ENCODE measurements around the gene CACNA1A.
"Not testable (repeated sequence)": the region's sequence is repeated elsewhere in the genome, so short reads cannot be mapped to it uniquely, and the experiment has no call there.

Gene CACNA1A

DNA sequence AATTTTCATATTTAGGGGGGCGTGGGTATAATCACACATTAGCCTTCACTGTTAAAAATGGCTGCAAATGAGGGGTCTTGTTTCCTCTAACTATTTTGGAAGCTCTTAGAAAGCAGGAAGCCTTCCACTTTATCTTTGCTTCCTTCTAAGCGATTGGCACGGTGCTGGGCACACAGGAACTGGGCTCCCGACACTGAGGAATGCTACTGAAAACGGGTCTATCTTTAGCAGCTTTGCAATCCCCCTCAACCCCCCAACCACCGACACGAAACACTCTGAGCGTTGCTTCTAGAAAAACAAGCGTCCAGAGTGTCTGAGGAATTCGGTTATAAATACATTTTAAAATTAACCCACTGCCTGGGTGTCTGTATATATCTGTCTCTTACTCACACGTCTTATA is 143.6 kb downstream of the CACNA1A start:
- FAIRE-seq = no peak

DNA sequence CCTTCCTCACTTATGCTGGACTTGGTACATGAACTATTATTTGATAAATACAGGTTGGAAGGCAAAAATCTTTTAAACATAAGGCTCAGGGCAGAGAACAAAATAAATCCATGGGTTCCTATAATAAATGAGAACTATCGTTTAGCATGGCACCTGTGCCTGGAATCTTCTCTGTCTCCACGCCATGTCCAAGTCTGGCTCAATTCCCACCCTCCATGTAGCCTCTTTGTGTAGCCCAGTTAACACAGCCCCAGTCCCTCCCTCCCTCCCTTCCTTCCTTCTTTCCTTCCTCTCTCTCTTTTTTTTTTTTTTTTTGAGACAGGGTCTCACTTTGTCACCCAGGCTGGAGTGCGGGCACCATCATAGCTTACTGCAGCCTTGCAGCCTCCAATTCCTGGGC is 144.6 kb downstream of the CACNA1A start:
- FAIRE-seq = not testable (repeated sequence)

GRCh38 chr19:13356686-13357280 is 149.5 kb downstream of the CACNA1A start:
- no peak for FAIRE-seq

GRCh38 chr19:13356185-13356584 is 150.1 kb downstream of the CACNA1A start:
- FAIRE-seq = no peak

GRCh38 chr19:13355356-13355755 is 150.9 kb downstream of the CACNA1A start:
- no peak for FAIRE-seq

- FAIRE-seq = no peak
These were observed 152.7 kb downstream of the CACNA1A start for GRCh38 chr19:13353625-13354024.

DNA sequence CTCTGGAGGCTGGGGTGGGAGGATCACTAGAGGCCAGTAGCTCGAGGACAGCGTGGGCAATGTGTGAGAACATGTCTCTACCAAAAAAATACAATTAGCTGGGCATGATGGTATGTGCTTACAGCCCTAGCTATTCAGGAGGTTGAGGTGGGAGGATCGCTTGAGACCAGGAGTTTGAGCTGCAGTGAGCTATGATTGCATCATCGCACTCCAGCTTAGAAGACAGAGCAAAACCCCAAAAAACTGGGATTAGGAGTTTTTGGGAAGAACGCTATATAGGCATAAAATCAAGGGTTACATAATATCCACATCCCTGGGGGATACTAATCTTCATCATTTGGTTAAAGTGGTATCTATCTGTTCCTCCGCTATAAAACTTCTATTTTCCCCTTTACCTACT is 155.5 kb downstream of the CACNA1A start:
- no peak for FAIRE-seq

DNA sequence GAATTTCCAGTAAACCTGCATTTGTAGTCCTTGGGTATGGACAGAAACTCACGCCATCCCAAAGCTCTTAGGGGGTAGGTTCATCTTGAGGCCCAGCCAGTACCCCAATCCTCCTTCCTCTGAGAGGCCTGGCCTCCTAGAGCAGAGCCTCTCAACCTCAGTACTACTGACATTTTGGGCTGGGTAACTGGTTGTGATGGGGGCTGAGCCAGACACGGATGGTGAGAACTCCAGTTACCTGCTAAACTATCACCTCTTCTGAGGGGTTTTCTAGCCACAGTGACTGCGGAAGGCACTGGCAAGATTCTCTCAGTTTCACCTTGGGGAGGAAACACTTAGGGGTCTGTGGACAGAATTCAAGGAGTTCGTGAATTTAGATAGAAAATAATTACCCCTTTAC is 156.2 kb downstream of the CACNA1A start:
- FAIRE-seq = no peak

- FAIRE-seq = no peak
These were observed 158.9 kb downstream of the CACNA1A start for GRCh38 chr19:13347367-13347766.

DNA sequence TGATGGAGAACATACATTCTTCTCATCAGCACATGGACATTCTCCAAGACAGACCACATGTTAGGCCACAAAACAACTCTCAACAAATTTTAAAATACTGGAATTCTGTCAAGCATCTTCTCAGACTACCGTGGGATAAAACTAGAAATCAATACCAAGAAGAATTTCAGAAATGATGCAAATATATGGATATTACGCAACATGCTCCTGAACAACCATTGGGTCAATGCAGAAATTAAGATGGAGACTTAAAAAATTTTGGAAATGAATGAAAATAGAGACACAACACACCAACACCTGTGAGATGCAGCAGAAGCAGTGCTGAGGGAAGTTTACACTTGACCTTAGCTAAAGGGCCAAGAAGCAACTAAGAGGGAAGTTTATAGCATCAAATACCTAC is 162.8 kb downstream of the CACNA1A start:
- FAIRE-seq = no peak

DNA sequence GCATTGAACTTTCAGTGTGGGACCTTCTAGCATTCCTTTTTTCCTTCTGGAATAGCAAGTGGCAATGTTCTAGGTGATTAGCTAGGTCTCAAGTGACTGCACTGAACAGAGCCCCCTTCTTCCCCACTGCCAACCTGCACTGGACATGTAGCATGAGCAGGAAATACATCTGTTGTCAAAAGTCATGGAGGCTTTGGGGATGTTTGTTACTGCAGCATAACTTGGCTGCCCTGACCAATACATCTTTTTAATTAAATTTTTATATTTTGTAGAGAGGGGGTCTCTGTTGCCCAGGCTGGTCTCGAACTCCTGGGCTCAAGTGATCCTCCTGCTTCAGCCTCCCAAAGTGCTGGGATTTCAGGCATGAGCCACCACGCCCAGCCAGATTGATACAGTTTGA is 163.6 kb downstream of the CACNA1A start:
- FAIRE-seq = no peak

DNA sequence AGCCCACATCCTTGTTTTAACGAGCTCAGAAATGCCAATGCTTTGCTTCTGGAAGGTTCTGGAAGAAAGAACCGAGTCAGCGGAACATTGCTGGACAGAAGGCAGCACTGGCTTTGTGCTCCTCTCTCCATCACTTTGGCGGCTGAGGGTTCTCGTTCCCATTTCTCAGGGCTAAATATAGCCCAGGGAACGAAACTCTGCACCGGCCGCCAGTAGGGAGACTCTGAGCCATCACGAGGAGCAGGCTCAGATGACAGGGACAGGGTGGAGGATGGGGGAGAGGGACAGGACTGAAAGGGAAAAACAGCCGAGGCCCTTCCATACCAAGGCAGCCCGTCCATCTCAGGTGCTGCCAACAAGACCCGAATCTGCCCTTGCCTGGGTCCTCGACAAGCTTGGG is 166.4 kb downstream of the CACNA1A start:
- no peak for FAIRE-seq

DNA sequence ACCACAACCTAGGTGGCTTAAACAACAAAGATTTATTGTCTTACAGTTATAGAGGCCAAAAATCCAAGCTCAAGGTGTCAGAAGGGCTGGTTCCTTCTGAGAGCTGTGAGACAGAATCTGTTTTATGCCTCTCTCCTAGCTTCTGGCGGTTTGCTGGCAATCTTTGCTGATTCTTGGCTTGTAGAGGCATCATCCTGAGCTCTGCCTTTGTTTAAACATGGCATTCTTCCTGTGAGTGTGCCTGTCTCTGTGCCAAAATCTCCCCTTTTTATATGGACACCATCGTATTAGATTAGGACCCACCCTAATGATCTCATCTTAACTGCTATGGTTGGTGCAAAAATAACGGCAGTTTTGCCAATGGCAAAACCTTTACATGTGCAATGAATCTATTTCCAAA is 169.1 kb downstream of the CACNA1A start:
- no peak for FAIRE-seq

GRCh38 chr19:13334801-13335481 is 171.3 kb downstream of the CACNA1A start:
- no peak for FAIRE-seq

- no peak for FAIRE-seq
These were observed 176.0 kb downstream of the CACNA1A start for GRCh38 chr19:13330285-13330684.

DNA sequence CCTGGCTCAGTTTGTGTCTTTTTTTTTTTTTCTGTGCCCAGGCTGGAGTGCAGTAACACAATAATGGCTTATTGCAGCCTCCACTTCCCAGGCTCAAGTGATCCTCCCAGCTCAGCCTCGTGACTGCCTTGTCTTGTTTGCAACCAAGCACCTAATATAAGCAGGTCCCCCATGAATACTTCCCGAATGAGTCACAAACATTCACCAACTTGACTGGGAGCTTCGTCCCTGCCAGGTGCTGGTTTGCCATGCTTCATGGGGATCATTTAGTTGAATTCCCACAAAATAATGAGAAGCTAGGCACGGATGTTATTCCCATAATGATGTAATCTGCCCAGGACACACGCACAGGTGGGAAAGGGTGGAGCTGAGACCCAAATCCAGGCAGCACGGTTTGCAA is 176.5 kb downstream of the CACNA1A start:
- FAIRE-seq = no peak

DNA sequence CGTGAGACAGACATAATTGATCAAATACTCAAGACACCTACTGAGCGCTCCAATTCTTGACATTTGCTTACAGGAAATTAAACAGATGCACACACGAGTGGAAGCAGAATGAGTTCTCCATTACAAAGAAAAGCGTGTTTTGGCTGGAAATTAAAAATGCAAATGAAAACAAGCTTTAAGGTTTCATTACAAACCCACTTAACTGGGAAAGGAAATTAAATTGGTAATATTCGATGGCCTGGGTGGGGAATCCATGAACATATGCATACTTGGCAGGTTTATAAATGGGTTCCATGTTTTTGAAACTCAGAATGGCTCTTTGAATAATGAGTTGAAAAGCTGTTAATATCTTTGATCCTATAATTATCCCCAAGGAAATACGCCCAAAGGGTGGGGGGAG is 178.0 kb downstream of the CACNA1A start:
- no peak for FAIRE-seq

DNA sequence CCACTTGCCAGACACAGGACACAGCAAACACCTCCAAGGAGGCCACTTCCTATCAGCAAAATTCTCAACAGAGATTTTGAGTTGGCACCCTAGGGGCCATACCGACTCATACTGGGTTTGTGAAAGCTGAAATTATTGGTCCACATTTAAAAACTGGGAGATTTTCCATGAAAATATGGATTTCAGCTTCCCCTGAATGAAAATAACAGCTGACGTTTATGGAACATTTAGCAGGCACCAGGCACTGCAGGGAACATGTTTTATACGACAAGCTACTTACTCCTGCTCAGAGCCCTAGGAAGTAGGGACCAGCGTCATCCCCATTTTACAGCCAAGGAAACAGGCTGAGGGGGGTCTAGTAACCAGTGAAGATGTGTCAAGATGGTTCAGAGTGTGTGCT is 186.8 kb downstream of the CACNA1A start:
- FAIRE-seq = no peak

- FAIRE-seq = no peak
These were observed 188.1 kb downstream of the CACNA1A start for GRCh38 chr19:13318190-13318589.

- no peak for FAIRE-seq
These were observed 190.8 kb downstream of the CACNA1A start for GRCh38 chr19:13315495-13315894.

DNA sequence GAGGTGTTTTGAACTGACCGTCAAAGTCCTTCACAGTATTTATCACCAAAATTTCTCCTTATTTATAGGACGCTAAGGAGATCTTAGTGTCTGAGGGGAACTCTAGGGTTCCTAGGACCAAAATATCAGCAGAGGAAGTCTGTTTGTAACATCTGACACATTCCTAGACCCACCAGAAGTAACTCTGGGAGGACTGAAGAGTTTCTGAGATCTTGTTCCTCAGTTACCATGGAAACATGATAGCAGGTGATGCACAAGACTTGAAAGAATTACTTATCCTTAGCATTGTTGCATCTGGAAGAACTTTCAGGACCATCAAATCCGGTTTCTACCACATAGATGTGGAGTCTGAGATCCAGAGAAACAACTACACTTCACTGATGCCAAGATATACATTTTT is 191.5 kb downstream of the CACNA1A start:
- FAIRE-seq = no peak

GRCh38 chr19:13313875-13314274 is 192.4 kb downstream of the CACNA1A start:
- no peak for FAIRE-seq

GRCh38 chr19:13309864-13310263 is 196.4 kb downstream of the CACNA1A start:
- no peak for FAIRE-seq

GRCh38 chr19:13303381-13304129 is 202.7 kb downstream of the CACNA1A start:
- FAIRE-seq = no peak

All from endometrium (tissue), 2 donors.